Measurements from ENCODE around the gene NOS1AP.

GRCh38 chr1:162275622-162276175 lies 206.2 kb downstream of the NOS1AP start:
- no peak for TF ChIP-seq POLR2A (IDR thresholded peaks at IDR 0.05)
- no peak for TF ChIP-seq CTCF (IDR thresholded peaks at IDR 0.05)

All from lower leg skin (tissue), 3 donors.